ENCODE results near the gene UBE2F. TPM values are rescaled to one million over a fixed set of nuclear protein-coding genes. Genes with fewer than 3 reads are reported as not detected.

The UBE2F gene
- 10 to 100 TPM; 33.9 to 35.2 TPM for total RNA-seq
- polyA plus RNA-seq: 10 to 100 TPM; 41.5 to 67.3 (median 67.0) TPM
- 8.1 to 35.4 (median 9.8) reads per million in 6 experiments for total RNA-seq

GRCh38 chr2:237966565-237967462, at the start of gene UBE2F:
Gene UBE2F (plus strand): TSS chr2:237967014. CDS start chr2:237973108, 6,094 bp downstream.
- H3K4me1 Mint-ChIP-seq: peaks cover 24 to 42% (median 41%) of the 10 kb centered on the region in 4 donors
- peak within 1 kb of the TSS; percentile 73 to 96 (median 86) for H3K27ac Mint-ChIP-seq
- peak within 1 kb of the TSS; percentile 79 to 92 (median 88) for H3K4me3 Mint-ChIP-seq
- DNase-seq (peak; percentile 93 to 98 (median 97)), ATAC-seq (peak; percentile 94)
- no peaks in the 10 kb centered on the region for H3K27me3 Mint-ChIP-seq
- peaks cover 0 to 19% (median 9%) of the 10 kb centered on the region in 9 donors for H3K9me3 Mint-ChIP-seq
- POLR2A ChIA-PET: interaction anchor here (0.6 kb wide), 1 partner anchor 17 kb away, joined by 3 read pairs; no protein-coding TSS in a partner anchor
- H3K36me3 Mint-ChIP-seq: peaks cover 0 to 3% (median 3%) of the 10 kb centered on the region in 3 donors

- ATAC-seq (no peak), DNase-seq (no peak)
- Mint-ChIP-seq H3K4me3 (no peak overlapping the region), H3K36me3 (no peaks in the 10 kb centered on the region), H3K27ac (no peak overlapping the region), H3K27me3 (no peaks in the 10 kb centered on the region), H3K9me3 (no peaks in the 10 kb centered on the region), H3K4me1 (peaks cover 0 to 5% (median 2%) of the 10 kb centered on the region in 4 donors)
- POLR2A ChIA-PET: no interaction called here
Observed at GRCh38 chr2:237917696-237918374, 49.0 kb upstream of the UBE2F start.

- no peaks in the 10 kb centered on the region for H3K9me3 Mint-ChIP-seq
- ATAC-seq: no peak
Observed at GRCh38 chr2:237919593-237919992, 47.2 kb upstream of the UBE2F start.

GRCh38 chr2:237920673-237921072, 46.1 kb upstream of the UBE2F start:
- no peaks in the 10 kb centered on the region for H3K27me3 Mint-ChIP-seq
- POLR2A ChIA-PET: interaction anchor here (1.0 kb wide), 1 partner anchor 22 kb away, joined by 3 read pairs; no protein-coding TSS in a partner anchor
- H3K4me1 Mint-ChIP-seq: peaks cover 3 to 11% (median 9%) of the 10 kb centered on the region in 4 donors
- peak overlapping the region in 1 of 10 donors; percentile 49 for H3K27ac Mint-ChIP-seq
- no peak for DNase-seq
- no peaks in the 10 kb centered on the region for H3K36me3 Mint-ChIP-seq
- H3K4me3 Mint-ChIP-seq: no peak overlapping the region
- H3K9me3 Mint-ChIP-seq: no peaks in the 10 kb centered on the region
- no peak for ATAC-seq

More at GRCh38 chr2:237919593-237919992, 47.2 kb upstream of the UBE2F start:
- POLR2A ChIA-PET: no interaction called here
- peaks cover 3 to 9% (median 8%) of the 10 kb centered on the region in 4 donors for H3K4me1 Mint-ChIP-seq
- no peaks in the 10 kb centered on the region for H3K27me3 Mint-ChIP-seq
- peak overlapping the region in 2 of 10 donors; percentile 9 to 10 for H3K27ac Mint-ChIP-seq
- DNase-seq: no peak
- no peaks in the 10 kb centered on the region for H3K36me3 Mint-ChIP-seq
- H3K4me3 Mint-ChIP-seq: no peak overlapping the region

GRCh38 chr2:237921967-237922492, 44.8 kb upstream of the UBE2F start:
- H3K4me3 Mint-ChIP-seq: peak overlapping the region in 1 of 10 donors; percentile 2

GRCh38 chr2:237922641-237923361, 44.0 kb upstream of the UBE2F start:
- DNase-seq (no peak), ATAC-seq (no peak)
- POLR2A ChIA-PET: interaction anchor here (0.9 to 1.8 kb wide), 3 partner anchors 21 to 46 kb away, joined by 3 to 8 read pairs (median 3); no protein-coding TSS in a partner anchor
- Mint-ChIP-seq H3K4me1 (peaks cover 4 to 19% (median 11%) of the 10 kb centered on the region in 4 donors), H3K36me3 (no peaks in the 10 kb centered on the region), H3K9me3 (peaks cover 0 to 3% (median 0%) of the 10 kb centered on the region in 9 donors), H3K4me3 (peak overlapping the region in 6 of 10 donors; percentile 11 to 71 (median 43)), H3K27ac (peak overlapping the region in 3 of 10 donors; percentile 48 to 73 (median 55)), H3K27me3 (no peaks in the 10 kb centered on the region)

More at GRCh38 chr2:237921967-237922492, 44.8 kb upstream of the UBE2F start:
- ATAC-seq: no peak
- DNase-seq: no peak
- Mint-ChIP-seq H3K27ac (no peak overlapping the region), H3K27me3 (no peaks in the 10 kb centered on the region), H3K36me3 (no peaks in the 10 kb centered on the region), H3K9me3 (no peaks in the 10 kb centered on the region), H3K4me1 (peaks cover 4 to 18% (median 11%) of the 10 kb centered on the region in 4 donors)
- POLR2A ChIA-PET: interaction anchor here (1.8 kb wide), 1 partner anchor 47 kb away, joined by 8 read pairs; no protein-coding TSS in a partner anchor

- Mint-ChIP-seq H3K4me1 (peaks cover 4 to 19% (median 11%) of the 10 kb centered on the region in 4 donors), H3K27me3 (no peaks in the 10 kb centered on the region), H3K9me3 (peaks cover 0 to 3% (median 0%) of the 10 kb centered on the region in 9 donors), H3K27ac (peak overlapping the region in 5 of 10 donors; percentile 34 to 77 (median 53)), H3K36me3 (no peaks in the 10 kb centered on the region), H3K4me3 (peak overlapping the region; percentile 18 to 72 (median 52))
- POLR2A ChIA-PET: interaction anchor here (0.9 to 1.8 kb wide), 3 partner anchors 20 to 45 kb away, joined by 3 to 8 read pairs (median 3); no protein-coding TSS in a partner anchor
- peak; percentile 100 for ATAC-seq
- peak; percentile 57 to 85 (median 79) for DNase-seq
Observed at GRCh38 chr2:237923481-237924163, 43.2 kb upstream of the UBE2F start.

- peaks cover 0 to 3% (median 0%) of the 10 kb centered on the region in 9 donors for H3K9me3 Mint-ChIP-seq
- H3K27ac Mint-ChIP-seq: peak overlapping the region in 2 of 10 donors; percentile 53 to 55
- H3K36me3 Mint-ChIP-seq: no peaks in the 10 kb centered on the region
- POLR2A ChIA-PET: interaction anchor here (1.8 kb wide), 1 partner anchor 45 kb away, joined by 8 read pairs; no protein-coding TSS in a partner anchor
- DNase-seq (no peak), ATAC-seq (no peak)
- peak overlapping the region in 5 of 10 donors; percentile 31 to 72 (median 50) for H3K4me3 Mint-ChIP-seq
- no peaks in the 10 kb centered on the region for H3K27me3 Mint-ChIP-seq
- peaks cover 4 to 18% (median 11%) of the 10 kb centered on the region in 4 donors for H3K4me1 Mint-ChIP-seq
Observed at GRCh38 chr2:237924164-237924534, 42.7 kb upstream of the UBE2F start.

GRCh38 chr2:237927135-237927534, 39.7 kb upstream of the UBE2F start:
- Mint-ChIP-seq H3K9me3 (peaks cover 0 to 6% (median 0%) of the 10 kb centered on the region in 9 donors), H3K4me3 (no peak overlapping the region), H3K27ac (peak overlapping the region in 1 of 10 donors; percentile 19), H3K4me1 (peaks cover 4 to 15% (median 10%) of the 10 kb centered on the region in 4 donors), H3K36me3 (no peaks in the 10 kb centered on the region), H3K27me3 (peaks cover 0 to 2% (median 0%) of the 10 kb centered on the region in 5 donors)
- no peak for DNase-seq
- ATAC-seq: no peak
- POLR2A ChIA-PET: interaction anchor here (1.1 kb wide), 1 partner anchor 208 kb away, joined by 3 read pairs; no protein-coding TSS in a partner anchor

GRCh38 chr2:237927986-237928385, 38.8 kb upstream of the UBE2F start:
- H3K9me3 Mint-ChIP-seq: peaks cover 0 to 6% (median 0%) of the 10 kb centered on the region in 9 donors
- DNase-seq: no peak
- no peaks in the 10 kb centered on the region for H3K36me3 Mint-ChIP-seq
- H3K27me3 Mint-ChIP-seq: peaks cover 0 to 2% (median 0%) of the 10 kb centered on the region in 5 donors
- POLR2A ChIA-PET: no interaction called here
- peaks cover 4 to 15% (median 10%) of the 10 kb centered on the region in 4 donors for H3K4me1 Mint-ChIP-seq
- no peak overlapping the region for H3K4me3 Mint-ChIP-seq
- no peak for ATAC-seq
- H3K27ac Mint-ChIP-seq: peak overlapping the region in 1 of 10 donors; percentile 69

GRCh38 chr2:237929979-237930378, 36.8 kb upstream of the UBE2F start:
- POLR2A ChIA-PET: no interaction called here
- peak overlapping the region in 1 of 10 donors; percentile 22 for H3K27ac Mint-ChIP-seq
- H3K9me3 Mint-ChIP-seq: peaks cover 0 to 6% (median 0%) of the 10 kb centered on the region in 9 donors
- H3K27me3 Mint-ChIP-seq: peaks cover 0 to 5% (median 0%) of the 10 kb centered on the region in 5 donors
- DNase-seq (no peak), ATAC-seq (no peak)
- peaks cover 0 to 12% (median 4%) of the 10 kb centered on the region in 4 donors for H3K4me1 Mint-ChIP-seq
- H3K36me3 Mint-ChIP-seq: no peaks in the 10 kb centered on the region
- no peak overlapping the region for H3K4me3 Mint-ChIP-seq
